ENCODE data around the gene CNTNAP2.

Gene CNTNAP2

GRCh38 chr7:146255609-146256008 lies 139.0 kb downstream of the CNTNAP2 start:
- Histone ChIP-seq H3K27ac (ENCODE audit: insufficient read depth, low read length, poor library complexity, severe bottlenecking) (no peak overlapping the region), H3K4me1 (ENCODE audit: control insufficient read depth, insufficient read depth, low read length, poor library complexity, severe bottlenecking) (no peaks in the 10 kb centered on the region), H3K36me3 (ENCODE audit: control insufficient read depth, insufficient read depth, low read length) (no peaks in the 10 kb centered on the region), H3K9me3 (ENCODE audit: control insufficient read depth, low read length) (no peaks in the 10 kb centered on the region), H3K4me3 (ENCODE audit: insufficient read depth, low read depth, low read length, poor library complexity, severe bottlenecking) (no peak overlapping the region), H3K27me3 (replicated peaks; ENCODE audit: control insufficient read depth, insufficient read depth, low read length, poor library complexity, severe bottlenecking) (no peaks in the 10 kb centered on the region)
- no peak for DNase-seq

DNA sequence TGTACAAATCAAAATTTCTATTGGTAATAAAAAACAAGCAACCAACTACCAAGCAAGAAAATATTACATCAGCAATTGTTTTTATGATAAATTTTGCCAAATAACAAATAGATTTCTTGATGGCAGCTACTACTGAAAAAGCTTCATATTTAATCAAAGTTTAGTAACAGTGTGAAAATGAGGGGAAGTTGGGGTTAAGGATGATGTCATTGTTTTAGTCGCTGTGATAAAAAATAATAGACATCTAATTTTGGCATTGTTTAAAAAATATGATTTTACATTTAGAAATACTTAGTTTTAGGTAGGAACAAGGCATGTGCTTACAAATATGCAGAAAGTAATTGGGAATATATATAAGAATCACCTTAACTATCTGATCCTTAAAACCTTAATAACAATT lies 145.9 kb downstream of the CNTNAP2 start:
- DNase-seq: no peak
- no peak overlapping the region for H3K4me3 ChIP-seq (ENCODE audit: insufficient read depth, low read depth, low read length, poor library complexity, severe bottlenecking)
- no peak overlapping the region for H3K27ac ChIP-seq (ENCODE audit: insufficient read depth, low read length, poor library complexity, severe bottlenecking)
- H3K36me3 ChIP-seq (ENCODE audit: control insufficient read depth, insufficient read depth, low read length): no peaks in the 10 kb centered on the region
- no peaks in the 10 kb centered on the region for H3K9me3 ChIP-seq (ENCODE audit: control insufficient read depth, low read length)
- no peaks in the 10 kb centered on the region for H3K27me3 ChIP-seq (replicated peaks; ENCODE audit: control insufficient read depth, insufficient read depth, low read length, poor library complexity, severe bottlenecking)
- no peaks in the 10 kb centered on the region for H3K4me1 ChIP-seq (ENCODE audit: control insufficient read depth, insufficient read depth, low read length, poor library complexity, severe bottlenecking)

DNA sequence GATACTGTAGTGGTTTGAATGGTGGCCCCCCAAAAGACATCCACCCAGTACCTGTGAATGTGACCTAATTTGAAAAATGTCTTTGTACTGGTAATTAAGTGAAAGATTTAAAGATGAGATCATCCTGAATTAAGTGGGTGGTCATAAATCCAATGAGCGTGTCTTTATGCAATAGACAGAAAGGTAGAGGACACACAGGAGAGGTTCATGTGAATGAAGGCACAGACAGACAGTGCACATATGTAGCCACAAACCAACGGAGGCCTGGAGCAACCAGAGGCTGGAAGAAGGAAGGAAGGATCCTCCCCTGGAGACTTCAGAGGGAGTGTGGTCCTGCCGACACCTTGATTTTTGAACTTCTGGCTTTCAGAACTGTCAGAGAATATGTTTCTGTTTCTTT lies 160.3 kb downstream of the CNTNAP2 start:
- DNase-seq: no peak
- H3K27ac ChIP-seq (ENCODE audit: insufficient read depth, low read length, poor library complexity, severe bottlenecking): no peak overlapping the region
- no peak overlapping the region for H3K4me3 ChIP-seq (ENCODE audit: insufficient read depth, low read depth, low read length, poor library complexity, severe bottlenecking)
- H3K4me1 ChIP-seq (ENCODE audit: control insufficient read depth, insufficient read depth, low read length, poor library complexity, severe bottlenecking): no peaks in the 10 kb centered on the region
- no peaks in the 10 kb centered on the region for H3K36me3 ChIP-seq (ENCODE audit: control insufficient read depth, insufficient read depth, low read length)
- no peaks in the 10 kb centered on the region for H3K27me3 ChIP-seq (replicated peaks; ENCODE audit: control insufficient read depth, insufficient read depth, low read length, poor library complexity, severe bottlenecking)
- no peaks in the 10 kb centered on the region for H3K9me3 ChIP-seq (ENCODE audit: control insufficient read depth, low read length)

- no peaks in the 10 kb centered on the region for H3K4me1 ChIP-seq (ENCODE audit: control insufficient read depth, insufficient read depth, low read length, poor library complexity, severe bottlenecking)
- H3K4me3 ChIP-seq (ENCODE audit: insufficient read depth, low read depth, low read length, poor library complexity, severe bottlenecking): no peak overlapping the region
- no peak for DNase-seq
- H3K27me3 ChIP-seq (replicated peaks; ENCODE audit: control insufficient read depth, insufficient read depth, low read length, poor library complexity, severe bottlenecking): no peaks in the 10 kb centered on the region
- H3K9me3 ChIP-seq (ENCODE audit: control insufficient read depth, low read length): no peaks in the 10 kb centered on the region
- H3K27ac ChIP-seq (ENCODE audit: insufficient read depth, low read length, poor library complexity, severe bottlenecking): no peak overlapping the region
- H3K36me3 ChIP-seq (ENCODE audit: control insufficient read depth, insufficient read depth, low read length): no peaks in the 10 kb centered on the region
These were observed 168.8 kb downstream of the CNTNAP2 start for GRCh38 chr7:146285418-146285817.

DNA sequence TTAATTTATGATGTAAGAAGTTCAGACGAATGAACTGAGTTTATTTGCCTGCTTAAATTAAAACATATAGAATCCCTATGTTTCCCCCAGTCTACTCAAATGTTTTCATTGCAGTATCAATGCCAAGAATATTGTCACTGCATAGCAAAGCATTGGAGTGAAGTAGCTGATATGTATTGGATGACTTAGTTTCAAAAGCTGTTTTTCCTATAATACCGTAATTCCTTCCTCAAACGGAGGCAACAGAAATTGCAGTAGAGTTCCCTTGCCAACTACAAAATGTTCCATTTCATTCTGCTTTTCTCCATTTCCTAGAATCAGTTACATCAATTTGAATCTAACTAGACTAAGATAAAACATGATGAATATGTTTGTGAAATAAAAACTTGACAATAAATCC lies 174.1 kb downstream of the CNTNAP2 start:
- H3K27me3 ChIP-seq (replicated peaks; ENCODE audit: control insufficient read depth, insufficient read depth, low read length, poor library complexity, severe bottlenecking): no peaks in the 10 kb centered on the region

GRCh38 chr7:146291900-146292299 lies 175.3 kb downstream of the CNTNAP2 start:
- no peaks in the 10 kb centered on the region for H3K9me3 ChIP-seq (ENCODE audit: control insufficient read depth, low read length)
- H3K4me1 ChIP-seq (ENCODE audit: control insufficient read depth, insufficient read depth, low read length, poor library complexity, severe bottlenecking): no peaks in the 10 kb centered on the region
- no peaks in the 10 kb centered on the region for H3K36me3 ChIP-seq (ENCODE audit: control insufficient read depth, insufficient read depth, low read length)
- DNase-seq: no peak
- no peak overlapping the region for H3K4me3 ChIP-seq (ENCODE audit: insufficient read depth, low read depth, low read length, poor library complexity, severe bottlenecking)
- H3K27me3 ChIP-seq (replicated peaks; ENCODE audit: control insufficient read depth, insufficient read depth, low read length, poor library complexity, severe bottlenecking): no peaks in the 10 kb centered on the region
- no peak overlapping the region for H3K27ac ChIP-seq (ENCODE audit: insufficient read depth, low read length, poor library complexity, severe bottlenecking)

More for the DNA sequence above, 174.1 kb downstream of the CNTNAP2 start:
- Histone ChIP-seq H3K4me1 (ENCODE audit: control insufficient read depth, insufficient read depth, low read length, poor library complexity, severe bottlenecking) (no peaks in the 10 kb centered on the region), H3K4me3 (ENCODE audit: insufficient read depth, low read depth, low read length, poor library complexity, severe bottlenecking) (no peak overlapping the region), H3K36me3 (ENCODE audit: control insufficient read depth, insufficient read depth, low read length) (no peaks in the 10 kb centered on the region), H3K27ac (ENCODE audit: insufficient read depth, low read length, poor library complexity, severe bottlenecking) (no peak overlapping the region), H3K9me3 (ENCODE audit: control insufficient read depth, low read length) (no peaks in the 10 kb centered on the region)
- DNase-seq: no peak

DNA sequence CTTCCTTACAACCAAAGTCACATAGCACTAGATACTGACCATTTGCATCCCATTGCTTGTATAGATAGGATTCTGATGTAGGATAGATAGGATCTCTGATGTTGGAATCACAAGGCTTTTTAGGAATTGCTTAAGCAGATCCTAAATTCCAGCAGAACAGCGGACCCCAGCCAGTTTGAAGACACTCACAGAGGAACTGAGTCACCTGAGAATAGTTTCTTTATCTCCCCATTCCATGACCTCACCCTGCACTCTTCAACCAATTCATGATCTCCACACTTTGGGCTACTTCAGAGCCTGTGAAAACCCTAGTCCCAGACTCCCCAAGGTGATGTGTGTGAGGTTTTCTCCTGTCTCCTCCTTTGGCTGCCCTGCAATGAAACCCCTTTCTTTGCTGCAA lies 179.4 kb downstream of the CNTNAP2 start:
- DNase-seq: no peak
- H3K4me3 ChIP-seq (ENCODE audit: insufficient read depth, low read depth, low read length, poor library complexity, severe bottlenecking): no peak overlapping the region
- no peaks in the 10 kb centered on the region for H3K9me3 ChIP-seq (ENCODE audit: control insufficient read depth, low read length)
- no peak overlapping the region for H3K27ac ChIP-seq (ENCODE audit: insufficient read depth, low read length, poor library complexity, severe bottlenecking)
- H3K4me1 ChIP-seq (ENCODE audit: control insufficient read depth, insufficient read depth, low read length, poor library complexity, severe bottlenecking): no peaks in the 10 kb centered on the region
- no peaks in the 10 kb centered on the region for H3K36me3 ChIP-seq (ENCODE audit: control insufficient read depth, insufficient read depth, low read length)
- no peaks in the 10 kb centered on the region for H3K27me3 ChIP-seq (replicated peaks; ENCODE audit: control insufficient read depth, insufficient read depth, low read length, poor library complexity, severe bottlenecking)

DNA sequence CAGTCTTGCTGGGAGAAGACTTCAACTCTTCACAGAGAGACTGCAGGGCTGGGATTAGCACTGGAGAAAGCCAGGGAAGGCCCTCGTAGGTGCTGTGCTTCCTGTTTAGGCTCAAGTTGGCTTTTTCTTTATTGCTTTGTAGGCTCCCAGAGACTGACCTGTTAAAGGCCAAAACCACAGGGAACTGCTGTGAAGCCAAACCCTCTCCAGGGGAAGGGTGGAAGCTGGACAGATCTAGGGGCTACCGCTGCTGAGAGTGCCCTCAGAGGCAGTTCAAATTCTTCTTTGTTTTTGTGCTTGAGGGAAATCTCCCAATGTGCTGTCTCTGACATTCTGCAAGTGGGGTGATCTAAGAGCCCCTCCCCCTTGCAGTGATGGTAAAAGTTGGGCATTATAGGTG lies 198.4 kb downstream of the CNTNAP2 start:
- Histone ChIP-seq H3K4me1 (ENCODE audit: control insufficient read depth, insufficient read depth, low read length, poor library complexity, severe bottlenecking) (no peaks in the 10 kb centered on the region), H3K27me3 (replicated peaks; ENCODE audit: control insufficient read depth, insufficient read depth, low read length, poor library complexity, severe bottlenecking) (no peaks in the 10 kb centered on the region), H3K4me3 (ENCODE audit: insufficient read depth, low read depth, low read length, poor library complexity, severe bottlenecking) (no peak overlapping the region), H3K27ac (ENCODE audit: insufficient read depth, low read length, poor library complexity, severe bottlenecking) (no peak overlapping the region), H3K9me3 (ENCODE audit: control insufficient read depth, low read length) (no peaks in the 10 kb centered on the region), H3K36me3 (ENCODE audit: control insufficient read depth, insufficient read depth, low read length) (no peaks in the 10 kb centered on the region)
- DNase-seq: no peak

GRCh38 chr7:146319629-146320028 lies 203.0 kb downstream of the CNTNAP2 start:
- H3K4me3 ChIP-seq (ENCODE audit: insufficient read depth, low read depth, low read length, poor library complexity, severe bottlenecking): no peak overlapping the region
- no peaks in the 10 kb centered on the region for H3K9me3 ChIP-seq (ENCODE audit: control insufficient read depth, low read length)
- H3K4me1 ChIP-seq (ENCODE audit: control insufficient read depth, insufficient read depth, low read length, poor library complexity, severe bottlenecking): no peaks in the 10 kb centered on the region
- H3K27ac ChIP-seq (ENCODE audit: insufficient read depth, low read length, poor library complexity, severe bottlenecking): no peak overlapping the region
- no peaks in the 10 kb centered on the region for H3K36me3 ChIP-seq (ENCODE audit: control insufficient read depth, insufficient read depth, low read length)
- no peaks in the 10 kb centered on the region for H3K27me3 ChIP-seq (replicated peaks; ENCODE audit: control insufficient read depth, insufficient read depth, low read length, poor library complexity, severe bottlenecking)
- no peak for DNase-seq

DNA sequence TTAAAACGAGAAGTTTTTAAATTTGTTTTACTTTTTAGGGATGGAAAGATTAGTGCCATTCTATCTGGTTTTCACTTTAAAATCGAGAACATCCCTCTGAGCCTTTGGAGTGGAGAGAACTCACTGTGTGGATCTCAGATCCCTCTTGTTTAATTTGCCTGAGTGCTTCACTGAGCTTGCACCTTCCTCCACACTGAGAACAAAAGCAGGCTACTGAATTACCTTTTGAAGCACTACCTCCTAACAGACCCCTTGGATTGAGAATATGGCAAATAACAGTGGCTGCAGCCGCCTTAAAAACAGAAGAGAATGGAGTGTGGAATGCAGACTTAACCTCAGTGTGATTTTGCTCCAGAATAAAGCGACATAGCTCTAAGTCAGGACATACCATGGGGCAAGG lies 204.7 kb downstream of the CNTNAP2 start:
- Histone ChIP-seq H3K4me3 (ENCODE audit: insufficient read depth, low read depth, low read length, poor library complexity, severe bottlenecking) (no peak overlapping the region), H3K4me1 (ENCODE audit: control insufficient read depth, insufficient read depth, low read length, poor library complexity, severe bottlenecking) (no peaks in the 10 kb centered on the region), H3K27me3 (replicated peaks; ENCODE audit: control insufficient read depth, insufficient read depth, low read length, poor library complexity, severe bottlenecking) (no peaks in the 10 kb centered on the region), H3K9me3 (ENCODE audit: control insufficient read depth, low read length) (no peaks in the 10 kb centered on the region), H3K27ac (ENCODE audit: insufficient read depth, low read length, poor library complexity, severe bottlenecking) (no peak overlapping the region), H3K36me3 (ENCODE audit: control insufficient read depth, insufficient read depth, low read length) (no peaks in the 10 kb centered on the region)
- DNase-seq: no peak

GRCh38 chr7:146331369-146331768 lies 214.8 kb downstream of the CNTNAP2 start:
- no peak overlapping the region for H3K27ac ChIP-seq (ENCODE audit: insufficient read depth, low read length, poor library complexity, severe bottlenecking)
- H3K36me3 ChIP-seq (ENCODE audit: control insufficient read depth, insufficient read depth, low read length): no peaks in the 10 kb centered on the region
- no peaks in the 10 kb centered on the region for H3K9me3 ChIP-seq (ENCODE audit: control insufficient read depth, low read length)
- no peaks in the 10 kb centered on the region for H3K4me1 ChIP-seq (ENCODE audit: control insufficient read depth, insufficient read depth, low read length, poor library complexity, severe bottlenecking)
- no peaks in the 10 kb centered on the region for H3K27me3 ChIP-seq (replicated peaks; ENCODE audit: control insufficient read depth, insufficient read depth, low read length, poor library complexity, severe bottlenecking)
- H3K4me3 ChIP-seq (ENCODE audit: insufficient read depth, low read depth, low read length, poor library complexity, severe bottlenecking): no peak overlapping the region
- no peak for DNase-seq
